Glutamatergic neuron (in vitro differentiated cells): ENCODE data around the gene HPS3. TPM values are rescaled to one million over a fixed set of nuclear protein-coding genes. Genes with fewer than 3 reads are reported as not detected.

ENCODE experiments used
- DNase-seq: peaks from one replicate; pipeline ENCODE4 v3.0.0; 2022
- H3K27ac Mint-ChIP-seq: one replicate; pipeline ENCODE4 v1.8.0; 2020; ENCODE audit warnings: mild to moderate bottlenecking, mixed read lengths, inconsistent platforms; ENCODE audit not compliant: unreplicated experiment
- H3K27me3 Mint-ChIP-seq: one replicate; pipeline ENCODE4 v1.8.0; 2020; ENCODE audit warnings: mild to moderate bottlenecking, moderate library complexity, mixed read lengths, inconsistent platforms; ENCODE audit not compliant: unreplicated experiment
- H3K36me3 Mint-ChIP-seq: one replicate; pipeline ENCODE4 v1.8.0; 2020; ENCODE audit warnings: mild to moderate bottlenecking, mixed read lengths, inconsistent platforms; ENCODE audit not compliant: unreplicated experiment
- H3K4me1 Mint-ChIP-seq: one replicate; pipeline ENCODE4 v1.8.0; 2020; ENCODE audit warnings: mild to moderate bottlenecking, low read depth, mixed read lengths, inconsistent platforms; ENCODE audit not compliant: unreplicated experiment
- H3K4me3 Mint-ChIP-seq: one replicate; pipeline ENCODE4 v1.8.0; 2020; ENCODE audit warnings: mild to moderate bottlenecking, mixed read lengths, inconsistent platforms; ENCODE audit not compliant: unreplicated experiment
- H3K9me3 Mint-ChIP-seq: one replicate; pipeline ENCODE4 v1.8.0; 2020; ENCODE audit warnings: mild to moderate bottlenecking, moderate library complexity, mixed read lengths, inconsistent platforms; ENCODE audit not compliant: unreplicated experiment
- total RNA-seq: library from RNA; stranded (reverse); fragmentation: NEBNext Ultra II Directional; extraction: Animal tissue kit (Norgen Biotek cat#: 25700); gene quantifications from one replicate; pipeline ENCODE4 v1.2.1, GENCODE V29; 2021; ENCODE audit not compliant: unreplicated experiment
- TF ChIP-seq, protein P1 (sequence below): fragments of 200-600 bp; sonication (generic); IDR thresholded peaks from one replicate; pipeline ENCODE4 v1.5.0; 2021; ENCODE audit not compliant: partially characterized antibody, unreplicated experiment

HPS3 gene
- total RNA-seq, 1 donor from 2014 or later, result 12.1 TPM

- Mint-ChIP-seq H3K4me3 (peak overlapping the region; percentile 99), H3K4me1 (peaks cover 8% of the 10 kb centered on the region), H3K27me3 (peaks cover 9% of the 10 kb centered on the region), H3K27ac (peak overlapping the region; percentile 91), H3K9me3 (peaks cover 4% of the 10 kb centered on the region), H3K36me3 (peaks cover 9% of the 10 kb centered on the region)
- TF ChIP-seq, protein P1, sequence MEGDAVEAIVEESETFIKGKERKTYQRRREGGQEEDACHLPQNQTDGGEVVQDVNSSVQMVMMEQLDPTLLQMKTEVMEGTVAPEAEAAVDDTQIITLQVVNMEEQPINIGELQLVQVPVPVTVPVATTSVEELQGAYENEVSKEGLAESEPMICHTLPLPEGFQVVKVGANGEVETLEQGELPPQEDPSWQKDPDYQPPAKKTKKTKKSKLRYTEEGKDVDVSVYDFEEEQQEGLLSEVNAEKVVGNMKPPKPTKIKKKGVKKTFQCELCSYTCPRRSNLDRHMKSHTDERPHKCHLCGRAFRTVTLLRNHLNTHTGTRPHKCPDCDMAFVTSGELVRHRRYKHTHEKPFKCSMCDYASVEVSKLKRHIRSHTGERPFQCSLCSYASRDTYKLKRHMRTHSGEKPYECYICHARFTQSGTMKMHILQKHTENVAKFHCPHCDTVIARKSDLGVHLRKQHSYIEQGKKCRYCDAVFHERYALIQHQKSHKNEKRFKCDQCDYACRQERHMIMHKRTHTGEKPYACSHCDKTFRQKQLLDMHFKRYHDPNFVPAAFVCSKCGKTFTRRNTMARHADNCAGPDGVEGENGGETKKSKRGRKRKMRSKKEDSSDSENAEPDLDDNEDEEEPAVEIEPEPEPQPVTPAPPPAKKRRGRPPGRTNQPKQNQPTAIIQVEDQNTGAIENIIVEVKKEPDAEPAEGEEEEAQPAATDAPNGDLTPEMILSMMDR, result no peak
- DNase-seq, result no peak
These were observed 43.6 kb upstream of the HPS3 start for GRCh38 chr3:149085828-149086231.

DNA sequence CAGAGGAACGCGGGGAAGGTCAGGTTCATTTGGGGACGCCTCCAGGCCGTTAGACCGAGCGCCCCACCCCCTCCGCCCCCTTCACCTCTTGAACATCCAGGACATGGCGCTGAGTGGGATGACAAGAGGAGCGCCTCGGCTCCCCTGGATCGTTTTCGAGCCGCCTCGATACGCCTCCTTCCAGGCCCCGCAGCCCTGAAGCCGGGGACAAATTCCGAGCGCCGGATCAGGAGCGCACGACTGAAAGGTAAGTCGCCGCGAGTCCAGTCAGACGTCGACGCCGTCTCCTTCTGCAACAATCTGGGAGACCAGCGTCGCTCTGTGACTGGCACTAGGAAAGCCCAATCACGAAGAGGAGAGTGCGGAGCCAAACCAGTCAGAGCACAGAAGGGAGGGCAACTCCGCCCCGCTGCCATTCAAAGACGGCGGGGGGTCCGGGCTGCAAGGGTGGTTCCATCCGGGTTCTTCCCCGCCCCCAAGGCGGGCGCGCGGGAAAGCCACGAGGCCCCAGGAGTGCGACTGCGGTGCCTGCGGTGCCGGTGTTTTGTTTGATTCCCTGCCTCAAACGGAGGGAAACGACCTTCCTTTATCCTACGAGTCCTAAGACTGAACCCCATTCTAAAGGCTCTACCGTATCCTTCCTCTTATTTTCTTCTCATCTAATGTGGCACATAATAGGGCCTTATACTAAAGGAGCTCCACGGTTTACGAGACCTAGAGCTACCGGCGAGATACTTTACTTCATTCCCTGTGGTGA lies 43.0 kb upstream of the HPS3 start, which contains the start of gene HLTF:
HLTF (minus strand) TSS at position 302 of the 757 bp plus-strand sequence; CDS start at position 105, 197 bp downstream.
- DNase-seq, result peak; percentile 96
- peaks cover 9% of the 10 kb centered on the region for H3K27me3 Mint-ChIP-seq
- H3K4me3 Mint-ChIP-seq, result peak within 1 kb of the TSS; percentile 99
- H3K4me1 Mint-ChIP-seq, result peaks cover 8% of the 10 kb centered on the region
- peaks cover 4% of the 10 kb centered on the region for H3K9me3 Mint-ChIP-seq
- peaks cover 9% of the 10 kb centered on the region for H3K36me3 Mint-ChIP-seq
- TF ChIP-seq, protein P1, result no peak
- peak within 1 kb of the TSS; percentile 91 for H3K27ac Mint-ChIP-seq

GRCh38 chr3:149087208-149087607 lies 42.2 kb upstream of the HPS3 start:
- Mint-ChIP-seq H3K4me3 (peak overlapping the region; percentile 83), H3K27me3 (peaks cover 9% of the 10 kb centered on the region), H3K27ac (no peak overlapping the region), H3K9me3 (peaks cover 4% of the 10 kb centered on the region), H3K36me3 (peaks cover 9% of the 10 kb centered on the region), H3K4me1 (peaks cover 8% of the 10 kb centered on the region)
- TF ChIP-seq, protein P1, result no peak
- no peak for DNase-seq

- no peak overlapping the region for H3K4me3 Mint-ChIP-seq
- H3K4me1 Mint-ChIP-seq, result peaks cover 4% of the 10 kb centered on the region
- no peak for DNase-seq
- H3K9me3 Mint-ChIP-seq, result peaks cover 4% of the 10 kb centered on the region
- H3K27ac Mint-ChIP-seq, result no peak overlapping the region
- peaks cover 9% of the 10 kb centered on the region for H3K27me3 Mint-ChIP-seq
- H3K36me3 Mint-ChIP-seq, result peaks cover 9% of the 10 kb centered on the region
- TF ChIP-seq, protein P1, result no peak
These were observed 40.0 kb upstream of the HPS3 start for GRCh38 chr3:149089395-149089794.

- Mint-ChIP-seq H3K4me3 (no peak overlapping the region), H3K4me1 (peaks cover 4% of the 10 kb centered on the region), H3K27me3 (peaks cover 9% of the 10 kb centered on the region), H3K36me3 (peaks cover 9% of the 10 kb centered on the region), H3K27ac (no peak overlapping the region), H3K9me3 (peaks cover 4% of the 10 kb centered on the region)
- no peak for DNase-seq
- TF ChIP-seq, protein P1, result no peak
These were observed 39.0 kb upstream of the HPS3 start for GRCh38 chr3:149090461-149090860.
